GM21423 (cell line): ENCODE measurements around the gene XRCC3.

Source experiments
- ATAC-seq: cut with Tn5 transposase; IDR thresholded peaks from one replicate; pipeline ENCODE4 v1.9.1; 2021; ENCODE audit warnings: mild to moderate bottlenecking, moderate library complexity; ENCODE audit not compliant: unreplicated experiment

Gene XRCC3

GRCh38 chr14:103707329-103708263 is 7.7 kb downstream of the XRCC3 start:
- ATAC-seq = no peak

GRCh38 chr14:103706551-103707328 is 8.5 kb downstream of the XRCC3 start:
- ATAC-seq = no peak

- ATAC-seq = no peak
These were observed 9.6 kb downstream of the XRCC3 start for GRCh38 chr14:103705504-103706284.

- ATAC-seq = no peak
These were observed 10.1 kb downstream of the XRCC3 start for GRCh38 chr14:103705118-103705503.

GRCh38 chr14:103704708-103705107 is 10.5 kb downstream of the XRCC3 start:
- no peak for ATAC-seq

- ATAC-seq = no peak
These were observed 11.5 kb downstream of the XRCC3 start for GRCh38 chr14:103703433-103704385.

- ATAC-seq = no peak
These were observed 12.5 kb downstream of the XRCC3 start for GRCh38 chr14:103702497-103703432.

- no peak for ATAC-seq
These were observed 13.2 kb downstream of the XRCC3 start for GRCh38 chr14:103702095-103702494.

GRCh38 chr14:103700753-103701490 is 14.3 kb downstream of the XRCC3 start:
- no peak for ATAC-seq

GRCh38 chr14:103699901-103700752 is 15.1 kb downstream of the XRCC3 start:
- ATAC-seq = no peak

GRCh38 chr14:103699261-103699661 is 16.0 kb downstream of the XRCC3 start:
- ATAC-seq = no peak

- no peak for ATAC-seq
These were observed 16.6 kb downstream of the XRCC3 start for GRCh38 chr14:103698380-103699260.

- ATAC-seq = no peak
These were observed 17.5 kb downstream of the XRCC3 start for GRCh38 chr14:103697603-103698379.

- no peak for ATAC-seq
These were observed 18.0 kb downstream of the XRCC3 start for GRCh38 chr14:103697206-103697602.

- no peak for ATAC-seq
These were observed 18.7 kb downstream of the XRCC3 start for GRCh38 chr14:103696466-103697071.
